GM18511 (cell line): ENCODE data around the gene NCKAP5.

Experiments used
- ATAC-seq: cut with Tn5 transposase; IDR thresholded peaks from one replicate; pipeline ENCODE4 v1.9.1; 2021; ENCODE audit warnings: mild to moderate bottlenecking, moderate library complexity; ENCODE audit not compliant: unreplicated experiment

Gene NCKAP5

GRCh38 chr2:132790207-132790785, 778.0 kb downstream of the NCKAP5 start:
- no peak for ATAC-seq

- no peak for ATAC-seq
Observed at GRCh38 chr2:132789066-132789465, 779.2 kb downstream of the NCKAP5 start.

- ATAC-seq = no peak
Observed at GRCh38 chr2:132788310-132788838, 779.9 kb downstream of the NCKAP5 start.

GRCh38 chr2:132783883-132784282, 784.4 kb downstream of the NCKAP5 start:
- no peak for ATAC-seq

- no peak for ATAC-seq
Observed at GRCh38 chr2:132782176-132782783, 786.0 kb downstream of the NCKAP5 start.

- ATAC-seq = no peak
Observed at GRCh38 chr2:132780651-132781050, 787.6 kb downstream of the NCKAP5 start.

- ATAC-seq = no peak
Observed at GRCh38 chr2:132779206-132779721, 789.0 kb downstream of the NCKAP5 start.

GRCh38 chr2:132776287-132776686, 792.0 kb downstream of the NCKAP5 start:
- ATAC-seq = no peak

GRCh38 chr2:132774189-132774588, 794.1 kb downstream of the NCKAP5 start:
- no peak for ATAC-seq

GRCh38 chr2:132773331-132773730, 794.9 kb downstream of the NCKAP5 start:
- peak; percentile 68 for ATAC-seq

GRCh38 chr2:132772340-132772739, 795.9 kb downstream of the NCKAP5 start:
- ATAC-seq = no peak

- ATAC-seq = no peak
Observed at GRCh38 chr2:132766573-132766972, 801.7 kb downstream of the NCKAP5 start.

- no peak for ATAC-seq
Observed at GRCh38 chr2:132761437-132761836, 806.8 kb downstream of the NCKAP5 start.

- no peak for ATAC-seq
Observed at GRCh38 chr2:132760971-132761370, 807.3 kb downstream of the NCKAP5 start.

- ATAC-seq = peak; percentile 72
Observed at GRCh38 chr2:132760405-132760804, 807.9 kb downstream of the NCKAP5 start.

GRCh38 chr2:132758995-132759394, 809.3 kb downstream of the NCKAP5 start:
- ATAC-seq = no peak

GRCh38 chr2:132757676-132758075, 810.6 kb downstream of the NCKAP5 start:
- peak; percentile 29 for ATAC-seq

GRCh38 chr2:132757002-132757589, 811.2 kb downstream of the NCKAP5 start:
- no peak for ATAC-seq

- ATAC-seq = no peak
Observed at GRCh38 chr2:132754867-132755472, 813.3 kb downstream of the NCKAP5 start.

- no peak for ATAC-seq
Observed at GRCh38 chr2:132754392-132754791, 813.9 kb downstream of the NCKAP5 start.

GRCh38 chr2:132752421-132753206, 815.6 kb downstream of the NCKAP5 start:
- ATAC-seq = no peak
